Neuronal stem cell (in vitro differentiated cells): ENCODE data around the gene VPS54.

Experiments used
- DNase-seq: peaks from one replicate; pipeline ENCODE4 v3.0.0-alpha.2; 2013; ENCODE audit warnings: low spot score
- H2AFZ ChIP-seq: one replicate; pipeline ENCODE4 v1.6.1; 2013; ENCODE audit warnings: mild to moderate bottlenecking, low read length, inconsistent platforms
- H2AK5ac ChIP-seq: 2 replicates; pipeline ENCODE4 v1.6.1; 2013; ENCODE audit warnings: low read depth, mild to moderate bottlenecking, inconsistent platforms, low read length, moderate library complexity, mixed read lengths
- H2BK120ac ChIP-seq: 2 replicates; pipeline ENCODE4 v1.6.1; 2013; ENCODE audit warnings: low read depth, mild to moderate bottlenecking, inconsistent platforms, low read length, moderate library complexity, mixed read lengths
- H2BK12ac ChIP-seq: one replicate; pipeline ENCODE4 v1.6.1; 2013; ENCODE audit warnings: low read length, inconsistent platforms
- H2BK15ac ChIP-seq: 2 replicates; pipeline ENCODE4 v1.6.1; 2013; ENCODE audit warnings: mild to moderate bottlenecking, low read length, inconsistent platforms, mixed read lengths
- H2BK5ac ChIP-seq: one replicate; pipeline ENCODE4 v1.6.1; 2013; ENCODE audit warnings: inconsistent platforms, mild to moderate bottlenecking, low read length, moderate library complexity
- H3K14ac ChIP-seq: one replicate; pipeline ENCODE4 v1.6.1; 2013; ENCODE audit warnings: low read length, inconsistent platforms
- H3K18ac ChIP-seq: 2 replicates; pipeline ENCODE4 v1.6.1; 2013; ENCODE audit warnings: low read length, inconsistent platforms
- H3K23ac ChIP-seq: 2 replicates; pipeline ENCODE4 v1.6.1; 2013; ENCODE audit warnings: low read depth, mild to moderate bottlenecking, mixed read lengths, low read length, inconsistent platforms; ENCODE audit not compliant: poor library complexity
- H3K27ac ChIP-seq: replicated peaks from 3 replicates; pipeline ENCODE4 v1.5.1; 2013; ENCODE audit warnings: low read length, inconsistent platforms
- H3K27me3 ChIP-seq, 3 experiments: 2 replicates each; pipeline ENCODE4 v1.6.1; 2013; ENCODE audit warnings: low read length in 3 of 3, mild to moderate bottlenecking in 2 of 3, inconsistent platforms in 1 of 3, low read depth in 1 of 3, mixed read lengths in 1 of 3, moderate library complexity in 1 of 3; ENCODE audit not compliant: control insufficient read depth in 3 of 3, insufficient read depth in 3 of 3
- H3K36me3 ChIP-seq, 2 donors: replicated peaks in 1 of 2; 2 replicates each; pipeline ENCODE4 v1.6.1; 2013; ENCODE audit warnings: low read length in 2 of 2; ENCODE audit not compliant: control insufficient read depth in 2 of 2, insufficient read depth in 2 of 2
- H3K4ac ChIP-seq: 2 replicates; pipeline ENCODE4 v1.6.1; 2013; ENCODE audit warnings: inconsistent platforms, mild to moderate bottlenecking, low read length, moderate library complexity
- H3K4me1 ChIP-seq, 2 donors: 1 replicate in 1 of 2; 2 replicates in 1 of 2; pipeline ENCODE4 v1.6.1; 2013; ENCODE audit warnings: low read length in 2 of 2, low read depth in 1 of 2; ENCODE audit not compliant: control insufficient read depth in 2 of 2, insufficient read depth in 1 of 2
- H3K4me2 ChIP-seq: one replicate; pipeline ENCODE4 v1.6.1; 2013; ENCODE audit warnings: mild to moderate bottlenecking, low read length, inconsistent platforms; ENCODE audit not compliant: insufficient read depth, poor library complexity, severe bottlenecking
- H3K4me3 ChIP-seq, 2 donors: 2 replicates each; pipeline ENCODE4 v1.5.1; 2013; ENCODE audit warnings: low read length in 2 of 2, mild to moderate bottlenecking in 2 of 2, inconsistent platforms in 1 of 2, moderate library complexity in 1 of 2
- H3K79me1 ChIP-seq: one replicate; pipeline ENCODE4 v1.6.1; 2013; ENCODE audit warnings: low read depth, mild to moderate bottlenecking, inconsistent platforms, low read length, moderate library complexity
- H3K9ac ChIP-seq: one replicate; pipeline ENCODE4 v1.6.1; 2013; ENCODE audit warnings: mild to moderate bottlenecking, low read depth, low read length, inconsistent platforms; ENCODE audit not compliant: poor library complexity
- H3K9me3 ChIP-seq, 2 donors: replicated peaks in 1 of 2; 2 replicates each; pipeline versions ENCODE3 to v1.6.1; 2013; ENCODE audit warnings: low read length in 2 of 2, mild to moderate bottlenecking in 2 of 2, inconsistent platforms in 1 of 2, low read depth in 1 of 2, mixed read lengths in 1 of 2, moderate library complexity in 1 of 2; ENCODE audit not compliant: control insufficient read depth in 2 of 2, insufficient read depth in 1 of 2
- H4K8ac ChIP-seq: one replicate; pipeline ENCODE4 v1.6.1; 2013; ENCODE audit warnings: low read depth, mild to moderate bottlenecking, inconsistent platforms, low read length, moderate library complexity
- H4K91ac ChIP-seq: one replicate; pipeline ENCODE4 v1.6.1; 2013; ENCODE audit warnings: low read length, low read depth, mild to moderate bottlenecking, inconsistent platforms; ENCODE audit not compliant: poor library complexity
- WGBS, 2 donors: extraction: QIAGEN DNeasy Blood & Tissue Kit; methylation state at CpG; one replicate each; pipeline ENCODE4 v1.1.7; 2013; ENCODE audit warnings: missing lambda C conversion rate in 2 of 2, mixed read lengths in 1 of 2; ENCODE audit not compliant: insufficient read length in 2 of 2, insufficient replicate concordance in 1 of 2; ENCODE audit errors: extremely low coverage in 2 of 2; 5-methylcytosine and 5-hydroxymethylcytosine counted together

The VPS54 gene

GRCh38 chr2:63880625-63881024 lies 138.6 kb downstream of the VPS54 start:
- no peak overlapping the region for H3K4me2 ChIP-seq
- H3K79me1 ChIP-seq = peaks cover 2% of the 10 kb centered on the region
- no peak overlapping the region for H2BK15ac ChIP-seq
- H3K23ac ChIP-seq = no peak overlapping the region
- no peak overlapping the region for H4K91ac ChIP-seq
- H3K27me3 ChIP-seq = no peaks in the 10 kb centered on the region
- H3K27ac ChIP-seq = no peak overlapping the region
- H2BK120ac ChIP-seq = no peak overlapping the region
- H4K8ac ChIP-seq = no peak overlapping the region
- no peak overlapping the region for H3K4me3 ChIP-seq
- no peak overlapping the region for H3K18ac ChIP-seq
- no peaks in the 10 kb centered on the region for H3K9me3 ChIP-seq
- H2AFZ ChIP-seq = no peak overlapping the region
- no CpG with 5 or more reads among the region's 4 CpGs for WGBS, 2 donors
- no peak overlapping the region for H2BK12ac ChIP-seq
- no peak for DNase-seq
- peaks cover 2 to 61% of the 10 kb centered on the region in 2 donors for H3K36me3 ChIP-seq
- no peak overlapping the region for H3K4ac ChIP-seq
- H3K4me1 ChIP-seq = peaks cover 0 to 8% of the 10 kb centered on the region in 2 donors
- H2BK5ac ChIP-seq = no peak overlapping the region
- H2AK5ac ChIP-seq = no peak overlapping the region
- no peak overlapping the region for H3K14ac ChIP-seq
- H3K9ac ChIP-seq = no peak overlapping the region

GRCh38 chr2:63879876-63880433 lies 139.3 kb downstream of the VPS54 start:
- Histone ChIP-seq H3K4me3 (no peak overlapping the region), H3K9ac (no peak overlapping the region), H3K4ac (no peak overlapping the region), H3K18ac (no peak overlapping the region), H3K27me3 (no peaks in the 10 kb centered on the region), H3K14ac (no peak overlapping the region), H3K36me3 (peaks cover 2 to 57% of the 10 kb centered on the region in 2 donors), H2BK5ac (no peak overlapping the region), H3K79me1 (peaks cover 2% of the 10 kb centered on the region), H2AK5ac (no peak overlapping the region), H3K4me1 (peaks cover 0 to 8% of the 10 kb centered on the region in 2 donors), H2BK15ac (no peak overlapping the region), H3K27ac (no peak overlapping the region), H3K4me2 (no peak overlapping the region), H3K9me3 (no peaks in the 10 kb centered on the region), H4K91ac (no peak overlapping the region), H3K23ac (no peak overlapping the region), H2BK120ac (no peak overlapping the region), H4K8ac (no peak overlapping the region), H2BK12ac (no peak overlapping the region), H2AFZ (no peak overlapping the region)
- no peak for DNase-seq
- no CpG with 5 or more reads among the region's 2 CpGs for WGBS, 2 donors

GRCh38 chr2:63878486-63878885 lies 140.7 kb downstream of the VPS54 start:
- Histone ChIP-seq H2AFZ (no peak overlapping the region), H2BK15ac (no peak overlapping the region), H3K4me3 (no peak overlapping the region), H3K9me3 (peaks cover 5 to 13% of the 10 kb centered on the region in 2 donors), H3K27me3 (no peaks in the 10 kb centered on the region), H3K27ac (no peak overlapping the region), H4K8ac (no peak overlapping the region), H2BK12ac (no peak overlapping the region), H2BK5ac (no peak overlapping the region), H3K9ac (no peak overlapping the region), H2BK120ac (no peak overlapping the region), H3K4me2 (no peak overlapping the region), H2AK5ac (no peak overlapping the region), H3K4ac (no peak overlapping the region), H3K23ac (no peak overlapping the region), H3K36me3 (peaks cover 2 to 57% of the 10 kb centered on the region in 2 donors), H3K14ac (no peak overlapping the region), H3K4me1 (peaks cover 0 to 8% of the 10 kb centered on the region in 2 donors), H3K18ac (no peak overlapping the region), H4K91ac (no peak overlapping the region), H3K79me1 (peaks cover 2% of the 10 kb centered on the region)
- DNase-seq = no peak
- WGBS, 2 donors = no CpG with 5 or more reads among the region's 1 CpG

GRCh38 chr2:63876311-63876710 lies 142.9 kb downstream of the VPS54 start:
- Histone ChIP-seq H2AK5ac (no peak overlapping the region), H3K36me3 (peaks cover 2 to 57% of the 10 kb centered on the region in 2 donors)

More at GRCh38 chr2:63876311-63876710, 142.9 kb downstream of the VPS54 start:
- Histone ChIP-seq H2AFZ (no peak overlapping the region), H2BK120ac (no peak overlapping the region), H2BK5ac (no peak overlapping the region), H4K8ac (no peak overlapping the region), H3K27me3 (no peaks in the 10 kb centered on the region), H2BK15ac (no peak overlapping the region), H3K79me1 (peaks cover 2% of the 10 kb centered on the region), H3K4me1 (peaks cover 0 to 8% of the 10 kb centered on the region in 2 donors), H4K91ac (no peak overlapping the region), H3K18ac (no peak overlapping the region), H3K9me3 (peaks cover 8 to 24% of the 10 kb centered on the region in 2 donors), H3K4ac (no peak overlapping the region), H3K9ac (no peak overlapping the region), H3K4me2 (no peak overlapping the region), H2BK12ac (no peak overlapping the region), H3K4me3 (no peak overlapping the region), H3K14ac (no peak overlapping the region), H3K27ac (no peak overlapping the region), H3K23ac (no peak overlapping the region)
- DNase-seq = no peak
- no CpG with 5 or more reads among the region's 5 CpGs for WGBS, 2 donors
